WTC11 (cell line): ENCODE data around the gene SNX11. TPM values are rescaled to one million over a fixed set of nuclear protein-coding genes. Genes with fewer than 3 reads are reported as not detected.

Experiments used
- ATAC-seq: fragments of 200-7000 bp; cut with Tn5 transposase; 2 replicates; pipeline ENCODE4 v1.10.0; 2021; ENCODE audit warnings: mild to moderate bottlenecking, moderate library complexity
- CTCF ChIA-PET: fragments of 300-600 bp; sonication (Branson Sonifier 250); formaldehyde crosslinking; loops from one replicate; lab custom pipeline; 2021; ENCODE audit warnings: antibody characterized with exemption; lab: Charles Lee
- POLR2A ChIA-PET: fragments of 350-600 bp; sonication (Branson Sonifier 250); formaldehyde crosslinking; loops from one replicate; lab custom pipeline; 2021; ENCODE audit warnings: antibody characterized with exemption; lab: Charles Lee
- DNase-seq: peaks from one replicate; pipeline ENCODE4 v3.0.0; 2021; ENCODE audit warnings: low spot score
- H3K27ac Mint-ChIP-seq: 2 replicates; pipeline ENCODE4 v1.8.0; 2021; ENCODE audit warnings: mixed read lengths
- H3K27me3 Mint-ChIP-seq: 2 replicates; pipeline ENCODE4 v1.8.0; 2021; ENCODE audit warnings: low read depth, mild to moderate bottlenecking, moderate library complexity, mixed read lengths
- H3K36me3 Mint-ChIP-seq: 2 replicates; pipeline ENCODE4 v1.8.0; 2021; ENCODE audit warnings: mixed read lengths
- H3K4me1 Mint-ChIP-seq: 2 replicates; pipeline ENCODE4 v1.8.0; 2022; ENCODE audit warnings: mixed read lengths
- H3K4me3 Mint-ChIP-seq: 2 replicates; pipeline ENCODE4 v1.8.0; 2021; ENCODE audit warnings: mild to moderate bottlenecking, moderate library complexity, mixed read lengths
- H3K9me3 Mint-ChIP-seq: 2 replicates; pipeline ENCODE4 v1.8.0; 2021; ENCODE audit warnings: mixed read lengths
- E2F1 ChIP-seq: sonication (generic); formaldehyde crosslinking; IDR thresholded peaks from 2 replicates; pipeline ENCODE4 v1.8.0; 2022; ENCODE audit warnings: mild to moderate bottlenecking, missing genetic modification reagents
- FOXP1 ChIP-seq: sonication (generic); formaldehyde crosslinking; IDR thresholded peaks from 2 replicates; pipeline ENCODE4 v1.8.0; 2022; ENCODE audit warnings: missing genetic modification reagents, mild to moderate bottlenecking, moderate library complexity, borderline replicate concordance
- FOXP4 ChIP-seq: sonication (generic); formaldehyde crosslinking; IDR thresholded peaks from 2 replicates; pipeline ENCODE4 v1.8.0; 2022; ENCODE audit warnings: mild to moderate bottlenecking, missing genetic modification reagents
- GABPB1 ChIP-seq: sonication (generic); formaldehyde crosslinking; IDR thresholded peaks from 2 replicates; pipeline ENCODE4 v1.8.1; 2023; ENCODE audit warnings: mild to moderate bottlenecking, missing genetic modification reagents
- MYBL2 ChIP-seq: sonication (generic); formaldehyde crosslinking; IDR thresholded peaks from 2 replicates; pipeline ENCODE4 v1.8.1; 2023; ENCODE audit warnings: mild to moderate bottlenecking, moderate library complexity, missing genetic modification reagents
- NFATC4 ChIP-seq: fragments of 250-450 bp; sonication (Bioruptor Pico); IDR thresholded peaks from 2 replicates; pipeline ENCODE4 v1.9.0; 2021; ENCODE audit warnings: mild to moderate bottlenecking
- RELA ChIP-seq: sonication (generic); formaldehyde crosslinking; IDR thresholded peaks from 2 replicates; pipeline ENCODE4 v1.8.1; 2022; ENCODE audit warnings: missing genetic modification reagents, mild to moderate bottlenecking, borderline replicate concordance
- ZBTB21 ChIP-seq: sonication (generic); formaldehyde crosslinking; IDR thresholded peaks from 2 replicates; pipeline ENCODE4 v1.8.1; 2023; ENCODE audit warnings: mild to moderate bottlenecking, missing genetic modification reagents, borderline replicate concordance
- ZMAT4 ChIP-seq: fragments of 250-450 bp; sonication (Bioruptor Pico); IDR thresholded peaks from 2 replicates; pipeline ENCODE4 v1.9.0; 2021; ENCODE audit warnings: mild to moderate bottlenecking
- ZNF138 ChIP-seq: sonication (generic); formaldehyde crosslinking; conservative IDR thresholded peaks from 2 replicates; pipeline ENCODE4 v1.8.1; 2022; ENCODE audit warnings: mild to moderate bottlenecking, moderate library complexity, missing genetic modification reagents
- ZNF219 ChIP-seq: sonication (generic); formaldehyde crosslinking; IDR thresholded peaks from 2 replicates; pipeline ENCODE4 v1.8.0; 2023; ENCODE audit warnings: missing genetic modification reagents, mild to moderate bottlenecking, borderline replicate concordance
- ZNF396 ChIP-seq: fragments of 250-450 bp; sonication (Bioruptor Pico); IDR thresholded peaks from 2 replicates; pipeline ENCODE4 v1.8.0; 2021; ENCODE audit warnings: mild to moderate bottlenecking, moderate library complexity, borderline replicate concordance
- ZNF532 ChIP-seq: fragments of 250-450 bp; sonication (Bioruptor Pico); IDR thresholded peaks from 2 replicates; pipeline ENCODE4 v1.9.0; 2021; ENCODE audit warnings: mild to moderate bottlenecking, borderline replicate concordance
- total RNA-seq: library from RNA; stranded (reverse); gene quantifications from 3 replicates; pipeline ENCODE4 v1.2.3, GENCODE V29; 2021
- TF ChIP-seq, protein P1 (sequence below): sonication (generic); formaldehyde crosslinking; conservative IDR thresholded peaks from 2 replicates; pipeline ENCODE4 v1.8.1; 2022; ENCODE audit warnings: mild to moderate bottlenecking, missing genetic modification reagents
- TF ChIP-seq, protein P2 (sequence below): sonication (generic); formaldehyde crosslinking; IDR thresholded peaks from 2 replicates; pipeline ENCODE4 v1.8.1; 2022; ENCODE audit warnings: mild to moderate bottlenecking, moderate library complexity, missing genetic modification reagents

Gene SNX11
- total RNA-seq, 1 experiment from 2014 or later: 24.5 TPM

GRCh38 chr17:48125829-48126531 lies 18.4 kb downstream of the SNX11 start (continued):
- no peak for TF ChIP-seq ZNF532 (CRISPR knock-in tag)
- TF ChIP-seq FOXP1: no peak
- TF ChIP-seq, all 79 proteins: peak for 0

DNA sequence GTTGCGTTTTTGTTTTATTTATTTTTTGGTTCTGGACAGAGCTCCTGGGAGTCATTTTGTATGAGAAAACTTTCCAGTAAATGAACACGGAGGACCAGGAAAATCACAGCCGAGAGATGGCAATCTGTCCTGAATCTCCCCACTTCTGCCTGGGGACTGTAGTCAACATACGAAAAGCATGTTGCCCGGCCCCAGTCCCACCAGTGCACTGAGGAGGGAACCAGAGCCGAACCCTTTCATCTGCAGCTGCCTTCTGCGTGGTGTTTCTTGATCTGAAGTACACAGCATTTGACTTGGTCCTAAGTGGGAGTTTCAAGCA lies 18.9 kb downstream of the SNX11 start:
- TF ChIP-seq GABPB1 (CRISPR knock-in tag) (no peak), ZBTB21 (CRISPR knock-in tag) (no peak), ZNF396 (CRISPR knock-in tag) (no peak), FOXP1 (no peak), ZMAT4 (CRISPR knock-in tag) (no peak), ZNF219 (no peak), ZNF138 (CRISPR knock-in tag) (no peak), MYBL2 (CRISPR knock-in tag) (no peak), E2F1 (CRISPR knock-in tag) (no peak), RELA (CRISPR knock-in tag) (no peak)
- TF ChIP-seq, protein P1, sequence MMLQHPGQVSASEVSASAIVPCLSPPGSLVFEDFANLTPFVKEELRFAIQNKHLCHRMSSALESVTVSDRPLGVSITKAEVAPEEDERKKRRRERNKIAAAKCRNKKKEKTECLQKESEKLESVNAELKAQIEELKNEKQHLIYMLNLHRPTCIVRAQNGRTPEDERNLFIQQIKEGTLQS (CRISPR knock-in tag): no peak
- CTCF ChIA-PET: interaction anchor here (1.3 to 2.2 kb wide), 3 partner anchors 46 to 101 kb away, joined by 5 to 7 read pairs (median 6); no protein-coding TSS in a partner anchor

GRCh38 chr17:48127371-48128051 lies 19.9 kb downstream of the SNX11 start:
- H3K4me1 Mint-ChIP-seq: peaks cover 6% of the 10 kb centered on the region
- ChIA-PET CTCF (interaction anchor here (0.8 to 2.2 kb wide), 3 partner anchors 62 to 102 kb away, joined by 4 to 7 read pairs (median 6); no protein-coding TSS in a partner anchor), POLR2A (no interaction called here)
- no peak overlapping the region for H3K4me3 Mint-ChIP-seq
- H3K27me3 Mint-ChIP-seq: no peaks in the 10 kb centered on the region
- no peak overlapping the region for H3K27ac Mint-ChIP-seq
- DNase-seq: no peak
- no peak for ATAC-seq
- H3K9me3 Mint-ChIP-seq: no peaks in the 10 kb centered on the region
- peaks cover 6% of the 10 kb centered on the region for H3K36me3 Mint-ChIP-seq
- TF ChIP-seq ZNF396 (CRISPR knock-in tag): no peak
- TF ChIP-seq FOXP4 (CRISPR knock-in tag): no peak
- no peak for TF ChIP-seq NFATC4 (CRISPR knock-in tag)
- TF ChIP-seq, protein P2, sequence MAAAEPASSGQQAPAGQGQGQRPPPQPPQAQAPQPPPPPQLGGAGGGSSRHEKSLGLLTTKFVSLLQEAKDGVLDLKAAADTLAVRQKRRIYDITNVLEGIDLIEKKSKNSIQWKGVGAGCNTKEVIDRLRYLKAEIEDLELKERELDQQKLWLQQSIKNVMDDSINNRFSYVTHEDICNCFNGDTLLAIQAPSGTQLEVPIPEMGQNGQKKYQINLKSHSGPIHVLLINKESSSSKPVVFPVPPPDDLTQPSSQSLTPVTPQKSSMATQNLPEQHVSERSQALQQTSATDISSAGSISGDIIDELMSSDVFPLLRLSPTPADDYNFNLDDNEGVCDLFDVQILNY: no peak
- no peak for TF ChIP-seq ZNF532 (CRISPR knock-in tag)

More for the DNA sequence above, 18.9 kb downstream of the SNX11 start:
- Mint-ChIP-seq H3K4me3 (no peak overlapping the region), H3K27me3 (no peaks in the 10 kb centered on the region), H3K4me1 (peaks cover 6% of the 10 kb centered on the region), H3K27ac (0 out of 2 replicates have a peak overlapping the region, but pooled peaks have one; percentile 19), H3K9me3 (no peaks in the 10 kb centered on the region), H3K36me3 (peaks cover 13% of the 10 kb centered on the region)
- DNase-seq: no peak
- POLR2A ChIA-PET: interaction anchor here (0.6 kb wide), 1 partner anchor 72 kb away, joined by 3 read pairs; no protein-coding TSS in a partner anchor
- no peak for ATAC-seq
